NCI-H2196 (cell line): ENCODE measurements around the gene CHST1.
A peak's percentile ranks its signal among the peaks of the same experiment; 100 is the strongest.

Source experiments
- DNase-seq: peaks from one replicate; lab custom pipeline; 2025; ENCODE audit not compliant: unreplicated experiment; lab: John Stamatoyannopoulos, UW

CHST1 gene

DNA sequence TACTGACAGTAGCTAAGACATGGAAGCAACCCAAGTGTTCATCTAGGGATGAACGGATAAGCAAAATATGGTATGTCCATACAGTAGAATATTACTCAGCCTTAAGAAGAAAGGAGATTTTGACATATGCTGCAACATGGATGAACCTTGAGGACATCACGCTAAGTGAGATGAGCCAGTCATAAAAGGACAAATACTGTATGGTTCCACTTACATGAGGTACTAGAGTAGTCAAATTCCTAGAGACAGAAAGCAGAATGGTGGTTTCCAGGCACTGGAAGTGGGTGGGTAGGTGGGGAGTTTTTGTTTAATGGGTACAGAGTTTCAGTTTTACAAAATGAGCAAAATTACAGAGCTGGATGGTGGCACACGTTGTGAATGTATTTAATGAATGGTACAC lies 18.1 kb downstream of the CHST1 start:
- DNase-seq = no peak

DNA sequence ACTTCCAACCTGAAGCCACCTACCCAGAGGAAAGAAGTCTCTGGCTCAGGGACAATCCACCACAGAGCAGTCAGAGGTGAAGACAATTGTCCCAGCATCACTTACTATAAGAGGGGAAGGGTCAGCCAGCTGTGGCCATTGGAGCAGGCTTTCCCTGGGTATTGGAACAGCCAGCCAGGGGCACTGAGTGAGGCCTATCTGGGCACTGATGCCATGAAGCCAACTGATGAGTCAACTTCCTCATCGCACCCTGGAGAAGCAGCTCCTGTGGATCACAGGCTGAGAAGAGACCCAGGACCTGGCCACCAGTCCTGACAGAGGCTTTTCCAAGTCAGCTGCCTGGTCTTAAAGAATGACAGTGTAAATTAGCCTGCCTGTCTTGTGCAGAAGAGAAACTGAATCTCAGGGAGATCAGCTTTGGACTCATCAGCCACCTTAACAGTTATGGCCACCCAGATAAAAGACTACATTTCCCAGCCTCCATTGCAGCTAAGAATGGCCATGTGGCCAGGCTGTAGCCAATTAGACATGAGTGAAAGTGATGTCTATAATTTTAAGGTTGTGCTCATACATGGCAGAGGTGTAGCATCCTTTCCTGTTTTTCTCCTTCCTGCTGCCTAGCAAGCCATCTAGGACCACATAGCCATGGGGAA lies 19.0 kb downstream of the CHST1 start:
- DNase-seq = peak; percentile 48

DNA sequence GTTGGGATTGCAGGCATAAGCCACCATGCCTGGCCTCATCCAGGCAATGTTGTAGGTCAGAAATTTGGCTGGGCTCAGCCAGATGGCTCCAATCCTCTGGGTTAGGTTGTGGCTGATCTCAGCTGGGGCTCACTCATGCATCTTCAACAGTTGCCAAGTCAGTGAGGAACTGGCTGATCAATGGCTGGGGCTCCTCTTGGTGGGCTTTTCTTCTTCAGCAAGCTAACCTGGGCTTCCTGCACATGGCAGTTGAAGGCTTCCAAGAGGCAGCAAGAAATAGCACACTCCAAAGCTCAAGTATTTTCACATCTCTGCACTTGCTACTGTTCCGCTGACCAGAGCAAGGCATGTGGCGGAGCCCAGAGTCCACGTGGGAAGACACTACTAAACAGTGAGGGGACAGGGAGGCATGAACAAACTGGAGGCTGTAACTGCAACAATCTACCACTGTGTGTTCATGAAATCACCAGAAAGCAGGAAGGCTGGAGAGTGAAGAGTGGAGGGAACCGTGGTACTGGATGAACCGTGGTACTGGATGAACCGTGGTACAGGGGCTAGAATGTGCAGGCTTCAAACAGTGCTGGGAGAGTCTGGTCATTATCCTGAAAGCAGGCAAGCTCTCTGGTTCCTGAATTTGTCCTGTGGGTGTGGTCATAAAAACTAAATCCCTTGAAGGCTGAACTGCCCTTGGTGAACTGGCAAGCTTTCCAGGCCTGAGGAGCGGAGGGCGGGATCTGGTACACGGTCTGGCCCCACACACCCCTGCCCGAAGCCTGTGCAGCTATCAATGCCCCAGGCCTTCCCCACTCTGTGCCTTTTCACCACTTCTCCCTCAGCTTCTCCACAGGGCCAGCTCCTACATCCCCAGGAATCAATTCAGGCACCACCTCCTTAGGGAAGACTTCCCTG lies 20.2 kb downstream of the CHST1 start:
- DNase-seq = no peak

DNA sequence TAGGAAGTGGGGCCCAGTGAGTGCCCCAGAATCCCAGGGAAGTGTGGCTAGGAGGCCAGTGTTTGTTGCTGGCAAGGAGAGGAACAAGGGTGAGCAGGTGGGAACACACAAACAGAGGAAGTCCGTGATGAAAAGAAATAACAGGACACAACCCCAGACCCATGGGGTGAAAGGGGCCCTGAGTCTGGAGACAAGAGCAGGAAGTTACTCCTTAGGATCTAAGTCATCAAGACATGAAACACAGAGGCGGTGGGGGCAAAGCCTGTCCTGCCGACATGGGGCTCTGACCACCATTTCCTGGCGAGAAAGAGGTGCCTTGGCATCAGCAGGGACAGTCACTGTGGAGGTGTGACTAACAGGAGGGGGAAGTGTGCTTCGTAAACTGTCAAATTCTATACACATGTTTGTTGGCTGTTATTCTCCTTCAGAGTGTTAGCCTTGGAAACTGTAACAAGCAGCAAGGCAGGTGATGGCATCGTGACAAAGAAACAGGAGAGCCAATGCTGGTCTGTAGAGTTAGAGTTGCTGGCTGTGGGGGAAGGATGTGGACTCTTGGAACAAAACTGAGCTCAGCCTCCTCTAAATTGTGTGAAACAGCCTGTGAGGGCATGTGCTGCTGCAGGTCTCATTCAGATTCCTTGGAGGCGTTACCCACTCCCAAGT lies 21.7 kb downstream of the CHST1 start:
- DNase-seq = peak; percentile 17

DNA sequence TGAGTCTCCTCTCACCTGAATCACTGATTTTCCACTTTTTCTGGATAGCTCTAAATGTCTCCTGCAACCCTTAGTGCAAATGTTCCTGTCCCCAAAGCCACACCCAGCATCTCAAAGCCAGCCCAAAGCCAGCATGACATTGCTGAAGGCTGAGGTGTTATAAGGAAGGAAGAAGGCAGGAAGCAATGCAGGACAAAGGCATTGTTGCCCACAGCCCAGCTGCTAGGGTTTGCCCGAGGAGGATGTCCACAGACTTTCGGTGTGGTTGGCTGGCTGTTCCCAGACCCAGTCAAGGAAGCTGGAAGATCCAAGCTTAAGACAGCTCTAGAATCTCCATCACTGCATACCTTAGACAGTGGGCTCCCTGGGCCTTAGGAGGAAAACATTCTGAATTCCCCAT lies 23.5 kb downstream of the CHST1 start:
- DNase-seq = no peak

DNA sequence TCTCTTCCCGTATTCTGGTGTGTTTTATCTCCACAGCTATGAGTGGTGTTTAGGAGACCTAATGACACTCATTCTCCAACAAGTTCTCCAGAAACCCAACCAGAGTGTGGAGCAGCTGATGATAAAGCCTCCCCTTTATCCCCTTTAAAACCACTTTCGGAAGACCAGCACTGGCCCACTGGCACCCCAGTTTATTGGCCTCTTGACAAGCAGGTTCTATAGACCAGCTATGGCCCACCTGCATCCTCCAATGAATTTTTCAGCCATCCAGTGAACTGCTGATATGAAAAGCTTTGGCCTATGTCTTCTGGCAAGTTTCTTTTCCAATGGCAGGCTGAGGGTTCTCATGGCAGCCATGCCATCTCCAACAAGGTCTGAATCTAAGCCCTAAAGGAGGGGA lies 27.4 kb downstream of the CHST1 start:
- DNase-seq = no peak

DNA sequence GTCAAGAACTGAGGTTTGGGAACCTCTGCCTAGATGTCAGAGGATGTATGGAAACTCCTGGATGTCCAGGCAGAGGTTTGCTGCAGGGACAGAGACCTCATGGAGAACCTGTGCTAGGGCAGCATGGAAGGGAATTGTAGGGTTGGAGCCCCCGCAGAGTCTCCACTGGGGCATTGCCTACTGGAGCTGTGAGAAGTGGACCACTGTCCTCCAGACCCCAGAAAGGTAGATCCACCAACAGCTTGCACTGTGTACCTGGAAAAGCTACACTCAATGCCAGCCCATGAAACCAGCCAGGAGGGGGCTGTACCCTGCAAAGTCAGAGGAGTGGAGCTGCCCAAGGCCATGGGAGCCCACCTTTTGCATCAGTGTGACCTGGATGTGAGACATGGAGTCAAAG lies 29.5 kb downstream of the CHST1 start:
- no peak for DNase-seq

DNA sequence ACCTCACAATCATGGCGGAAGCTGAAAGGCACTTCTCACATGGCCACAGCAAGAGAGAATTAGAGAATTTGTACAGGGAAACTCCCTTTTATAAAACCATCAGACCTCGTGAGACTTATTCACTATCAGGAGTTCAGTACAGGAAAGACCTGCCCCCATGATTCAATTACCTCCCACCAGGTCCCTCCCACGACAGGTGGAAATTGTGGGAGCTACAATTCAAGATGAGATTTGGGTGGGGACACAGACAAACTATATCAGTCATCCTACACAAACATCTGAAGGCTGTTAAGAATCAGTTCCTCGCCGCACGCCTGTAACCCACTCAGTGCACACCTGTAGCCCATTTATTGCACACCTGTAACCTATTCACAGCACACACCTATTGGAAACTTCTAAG lies 39.8 kb downstream of the CHST1 start:
- no peak for DNase-seq

DNA sequence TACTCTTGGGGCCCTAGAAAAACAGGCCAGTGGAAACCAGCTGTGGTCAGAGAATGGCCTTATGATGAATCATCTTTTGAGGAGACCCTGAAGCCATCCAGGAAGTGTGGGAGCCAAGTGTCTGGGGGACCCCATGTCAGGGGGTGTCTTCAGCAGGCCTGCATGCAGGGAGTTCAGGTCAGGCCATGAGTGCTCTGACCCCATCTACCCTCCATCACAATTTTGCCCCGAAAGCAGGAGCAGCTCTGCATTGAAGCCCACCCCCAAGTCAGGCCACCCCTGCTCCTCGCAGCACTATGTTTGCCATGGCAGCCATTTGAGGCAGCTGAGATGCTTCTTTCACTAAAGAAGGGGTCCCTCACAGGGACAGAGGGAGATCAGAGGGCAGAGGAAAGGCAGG lies 41.3 kb downstream of the CHST1 start:
- no peak for DNase-seq

DNA sequence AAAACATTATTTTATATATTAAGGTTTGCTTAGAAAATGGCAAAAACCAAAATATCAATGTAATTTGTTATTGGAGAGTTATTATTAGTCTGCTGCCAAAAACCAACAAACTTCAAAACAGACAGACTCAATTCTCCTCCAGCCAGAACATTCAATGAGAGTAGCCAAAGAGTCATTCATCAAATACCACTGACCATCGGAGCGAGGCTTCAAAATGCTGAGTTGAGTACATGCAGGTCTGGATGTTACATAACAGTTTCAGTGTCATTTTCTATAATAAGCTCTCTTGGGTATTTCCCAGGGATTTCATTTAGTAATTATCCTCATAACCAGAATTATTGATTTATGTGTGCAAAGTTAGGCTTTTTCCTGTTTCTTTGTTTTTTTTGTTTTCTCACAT lies 42.6 kb downstream of the CHST1 start:
- DNase-seq = no peak

DNA sequence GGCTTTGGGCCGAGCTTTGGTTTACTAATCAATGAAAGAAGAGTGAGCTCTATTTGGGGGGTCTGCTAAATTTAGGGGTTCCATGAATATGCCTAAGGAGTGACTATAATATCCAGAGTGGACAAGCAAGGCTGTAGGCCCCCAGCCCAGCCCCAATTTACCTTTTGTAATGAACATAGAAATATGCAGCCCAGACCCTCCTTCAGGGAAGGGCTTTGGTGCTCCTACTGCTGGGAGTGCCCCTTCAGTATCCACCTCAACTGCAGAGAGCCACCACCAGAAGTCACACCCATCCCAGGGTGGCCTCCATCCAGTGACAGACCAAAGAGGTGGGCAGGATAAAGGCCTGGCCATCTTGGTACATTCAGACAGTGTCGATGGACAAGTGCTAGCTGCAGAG lies 43.1 kb downstream of the CHST1 start:
- no peak for DNase-seq

DNA sequence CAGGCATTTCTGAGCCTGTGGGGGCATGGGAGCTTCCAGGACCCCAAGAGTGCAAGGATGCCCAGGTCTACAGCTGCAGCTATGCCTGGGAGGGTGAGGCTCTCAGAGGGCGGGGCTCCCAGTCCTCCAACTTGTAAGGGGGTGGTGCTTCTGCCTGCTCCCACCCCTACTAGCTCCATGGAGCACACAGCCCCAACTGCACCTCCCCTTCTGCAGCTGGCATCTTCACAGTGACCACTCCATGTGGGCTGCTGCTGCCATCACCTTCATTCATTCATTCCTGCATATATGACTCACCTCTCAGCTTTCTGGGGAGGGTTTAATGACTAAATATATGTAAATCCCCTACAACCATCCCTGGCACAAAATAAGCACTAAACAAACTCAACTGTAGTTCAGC lies 43.8 kb downstream of the CHST1 start:
- DNase-seq = no peak

DNA sequence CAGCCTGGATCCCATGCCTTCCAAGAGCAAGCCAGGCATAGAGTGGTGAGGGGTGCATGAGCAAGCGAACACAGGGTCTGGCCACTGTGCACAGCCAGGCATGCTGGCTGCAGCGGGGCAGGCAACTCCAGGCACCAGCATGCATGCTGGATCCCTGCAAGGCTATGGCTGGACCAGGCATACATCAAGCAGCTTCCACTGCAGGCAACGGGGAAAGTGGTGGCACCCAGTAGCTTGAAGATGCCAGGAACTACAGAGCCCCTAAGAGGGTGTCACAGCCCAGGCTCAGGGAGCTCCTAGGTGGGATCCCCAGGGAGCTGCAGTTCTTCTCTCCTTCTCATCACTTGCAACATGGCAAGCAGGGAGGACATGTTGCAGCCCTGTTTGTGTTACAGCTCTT lies 45.2 kb downstream of the CHST1 start:
- no peak for DNase-seq

DNA sequence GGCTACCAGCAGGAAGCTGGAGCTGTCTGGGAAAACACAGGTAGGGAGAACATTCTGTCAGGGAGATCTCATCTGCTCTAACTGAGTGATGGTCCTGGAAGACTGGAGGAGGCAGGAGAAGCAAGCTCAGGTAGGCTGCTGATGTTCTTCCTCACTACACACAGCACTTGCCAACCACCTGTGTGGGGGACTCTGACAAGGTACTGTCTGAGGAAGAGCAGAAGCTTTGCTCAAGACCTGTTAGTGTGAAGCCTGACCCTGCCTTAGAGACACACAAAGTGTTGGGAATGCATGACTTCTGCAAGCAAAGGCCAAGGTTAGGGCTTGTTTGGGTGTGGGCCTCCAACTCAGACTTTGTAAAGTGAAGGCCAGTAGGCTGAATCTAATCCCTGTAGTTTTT lies 46.5 kb downstream of the CHST1 start:
- DNase-seq = no peak

DNA sequence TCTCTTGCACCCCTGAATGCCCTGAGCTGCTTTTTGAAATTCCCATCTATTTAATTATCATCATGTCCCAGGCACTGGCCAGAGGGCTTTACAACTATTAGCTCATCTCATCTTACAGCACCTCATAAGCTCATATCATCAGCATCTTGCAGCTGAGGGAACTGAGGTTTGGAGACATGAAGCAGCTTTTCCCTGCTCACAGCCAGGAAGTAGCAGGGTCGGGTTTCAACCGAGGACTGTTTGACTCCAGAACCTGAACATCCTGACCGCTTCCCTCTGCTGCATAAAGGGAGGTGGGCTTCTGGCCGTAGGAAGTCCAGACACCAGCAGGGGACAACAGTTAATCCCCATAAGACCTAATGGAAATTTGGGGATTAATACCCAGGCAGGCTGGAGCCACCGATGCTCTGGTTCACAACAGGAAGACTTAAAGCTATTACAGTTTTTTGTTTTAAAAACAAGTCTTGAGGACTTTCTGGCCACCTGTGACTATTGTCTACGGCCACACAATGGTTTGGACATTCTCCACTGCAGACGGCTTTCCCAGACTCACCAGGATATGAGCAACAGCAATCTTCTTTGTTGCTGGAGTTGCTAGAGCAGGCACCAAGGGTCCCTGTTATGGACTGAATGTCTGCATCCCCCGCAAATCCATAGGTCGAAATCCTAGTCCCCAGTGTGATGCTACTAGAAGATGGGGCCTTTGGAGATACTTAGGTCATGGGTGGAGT lies 47.4 kb downstream of the CHST1 start:
- no peak for DNase-seq

DNA sequence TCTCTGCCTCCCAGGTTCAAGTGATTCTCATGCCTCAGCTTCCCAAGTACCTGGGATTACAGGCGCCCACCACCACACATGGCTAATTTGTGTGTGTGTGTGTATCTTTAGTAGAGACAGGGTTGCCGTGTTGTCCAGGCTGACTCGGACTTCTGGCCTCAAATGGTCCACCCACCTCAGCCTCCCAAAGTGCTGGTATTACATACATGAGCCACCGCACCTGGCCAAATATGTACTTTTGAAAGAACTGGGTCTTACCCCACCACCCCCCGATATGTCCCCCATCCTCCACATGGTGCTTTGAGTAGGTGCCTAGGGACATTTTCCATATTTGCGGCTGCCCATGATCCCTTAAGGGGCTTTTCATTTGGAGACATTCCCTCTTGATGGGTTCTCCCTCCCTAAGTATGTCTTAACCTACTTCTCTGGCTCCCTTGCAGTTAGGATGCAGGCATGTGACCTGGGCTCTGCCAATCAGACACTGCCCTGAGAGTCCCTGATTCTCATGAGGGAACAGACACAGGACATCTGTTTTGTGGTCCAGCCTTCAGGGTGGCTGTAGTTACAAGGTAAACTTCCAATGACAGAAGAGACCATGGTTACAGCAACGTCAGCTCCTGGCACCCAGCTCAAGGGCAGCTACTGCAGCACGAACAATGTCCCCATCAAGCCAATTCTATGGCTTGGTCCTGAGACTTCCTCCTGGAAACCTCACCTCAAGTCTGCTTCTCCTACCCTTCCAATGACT lies 48.4 kb downstream of the CHST1 start:
- DNase-seq = no peak

DNA sequence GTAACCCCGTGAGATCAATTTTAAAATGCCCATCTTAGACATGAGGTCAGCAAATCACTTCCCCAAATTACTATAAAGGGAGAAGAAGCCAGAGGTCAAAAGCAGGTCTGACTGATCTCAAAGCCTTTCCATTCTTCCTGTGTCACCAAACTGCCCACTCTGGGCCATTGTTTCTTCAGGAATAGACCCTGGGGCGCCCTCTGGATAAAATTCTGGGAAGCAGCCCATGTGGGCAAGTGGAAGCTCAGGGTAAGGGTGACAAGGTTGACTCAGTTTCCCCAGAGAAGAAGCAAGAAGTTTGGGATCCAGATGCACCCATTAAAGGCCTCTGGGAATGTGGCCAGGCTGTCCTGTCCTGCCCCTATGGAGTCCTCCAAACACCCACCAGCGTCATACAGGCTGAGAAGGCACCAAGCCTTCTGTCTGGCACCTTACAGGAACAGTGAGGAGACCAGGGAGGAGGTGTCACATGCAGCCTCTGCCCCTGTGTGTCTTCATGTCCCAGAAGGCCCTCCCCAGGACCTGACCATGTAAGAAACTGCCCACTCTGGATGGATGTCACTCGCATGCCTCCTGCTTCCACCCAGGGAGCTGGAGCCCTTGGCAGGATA lies 50.1 kb downstream of the CHST1 start:
- no peak for DNase-seq

DNA sequence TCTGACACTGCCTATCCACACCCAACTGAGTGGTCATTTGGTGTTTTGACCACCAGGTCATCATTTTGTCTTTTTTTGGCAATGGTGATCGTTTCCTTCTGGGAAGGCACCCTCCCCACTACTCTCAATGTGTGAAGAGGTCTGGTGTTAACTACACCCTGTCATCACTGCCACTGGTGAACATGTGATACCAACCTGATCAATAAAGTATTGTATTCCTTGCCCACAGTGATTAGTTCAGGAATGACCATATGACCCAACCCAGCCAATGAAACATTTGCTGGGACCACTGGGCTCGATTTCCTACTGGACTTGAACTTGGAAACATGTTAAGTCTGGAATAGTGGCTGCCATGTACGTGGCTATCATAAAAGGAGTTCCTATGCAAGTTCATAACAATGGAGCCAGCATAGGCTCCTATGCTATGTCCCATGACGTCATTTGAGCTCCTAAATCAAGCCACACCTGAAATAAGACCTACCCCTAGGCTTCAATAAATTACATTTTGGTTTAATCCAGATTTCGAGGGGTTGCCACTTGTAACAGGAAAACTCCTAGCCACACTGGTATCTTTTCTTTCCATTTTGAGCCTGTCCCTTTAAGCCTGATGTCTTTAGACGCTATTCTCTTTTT lies 51.1 kb downstream of the CHST1 start:
- DNase-seq = no peak

DNA sequence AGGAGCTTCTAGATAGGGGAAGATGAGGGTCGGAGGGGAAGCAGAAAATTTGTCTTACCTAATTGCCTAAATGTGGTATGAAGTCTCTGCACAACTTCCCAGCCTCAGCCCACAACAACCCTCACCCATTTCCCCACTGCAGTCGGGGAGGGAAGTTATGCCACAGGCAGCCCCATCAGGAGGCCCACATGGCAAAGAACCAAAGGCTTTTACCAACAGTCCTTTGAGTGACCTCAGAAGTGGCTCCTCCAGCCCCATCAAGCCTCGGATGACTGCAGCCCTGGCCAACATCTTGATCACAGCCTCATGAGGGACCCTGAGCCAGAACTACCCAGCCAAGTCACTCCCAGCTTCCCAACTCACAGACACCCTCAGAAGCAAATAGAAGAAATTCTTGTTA lies 54.8 kb downstream of the CHST1 start:
- DNase-seq = no peak

DNA sequence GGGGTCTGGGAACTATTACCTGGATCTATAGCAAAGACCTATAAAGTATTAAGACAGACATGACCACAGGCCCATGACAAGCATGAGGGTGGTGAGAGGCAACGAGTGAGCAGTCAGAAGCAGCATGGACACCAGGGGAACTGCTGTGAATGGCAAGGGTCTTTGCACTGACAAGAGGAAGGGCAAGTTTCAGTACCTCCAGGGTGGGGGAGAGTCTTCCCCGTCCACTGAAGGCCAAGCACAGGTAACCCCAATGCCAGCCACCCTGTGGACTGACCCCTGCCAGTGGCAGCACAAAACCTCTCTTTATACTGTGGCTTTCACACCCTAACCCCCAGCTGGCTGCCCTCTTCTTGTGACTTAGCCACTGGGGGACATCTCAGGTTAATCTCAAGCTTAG lies 55.5 kb downstream of the CHST1 start:
- no peak for DNase-seq
